Pancreas (tissue), 10 donors: ENCODE measurements around the gene CA9. TPM values are rescaled to one million over a fixed set of nuclear protein-coding genes. Genes with fewer than 3 reads are reported as not detected.

Experiments
- ATAC-seq, 4 donors: fragments of 200-7000 bp; cut with Tn5 transposase; one replicate each; pipeline versions ENCODE4 v1.8.0 to v1.9.1; 2020; ENCODE audit warnings: mild to moderate bottlenecking in 4 of 4, moderate library complexity in 4 of 4
- DNase-seq, 6 donors: peaks; one replicate each; pipeline ENCODE4 v3.0.0-alpha.2; 2020
- FAIRE-seq: peaks from 2 replicates; lab custom pipeline; 2012; peaks lifted over from hg19 to GRCh38; lab: Jason Lieb, UNC
- H3K27ac ChIP-seq, 4 donors: fragments of 200-600 bp; sonication (generic); 1 replicate in 3 of 4; 2 replicates in 1 of 4; pipeline versions ENCODE4 v1.5.0 to v1.8.0; 2020
- H3K27me3 ChIP-seq, 4 donors: fragments of 200-600 bp; one replicate each; pipeline ENCODE4 v1.8.0; 2021
- H3K36me3 ChIP-seq, 3 donors: fragments of 200-600 bp; sonication (generic) in 1 of 3; one replicate each; pipeline versions ENCODE4 v1.5.0 to v1.8.0; 2020 to 2021
- H3K4me1 ChIP-seq, 3 donors: fragments of 200-600 bp; one replicate each; pipeline ENCODE4 v1.8.0; 2021
- H3K4me3 ChIP-seq, 4 donors: fragments of 200-600 bp; sonication (generic) in 2 of 4; one replicate each; pipeline versions ENCODE4 v1.5.0 to v1.8.0; 2020 to 2021
- H3K9me3 ChIP-seq, 4 donors: fragments of 200-600 bp; one replicate each; pipeline ENCODE4 v1.8.0; 2021
- WGBS, 2 donors: extraction: QIAGEN DNeasy Blood & Tissue Kit; methylation state at CpG; one replicate each; pipeline ENCODE4 v1.1.7; 2013; 5-methylcytosine and 5-hydroxymethylcytosine counted together
- intact Hi-C, 3 donors: fragments of 100-400 bp; cut with DNase I; formaldehyde crosslinking; loops; one replicate each; pipeline versions ENCODE4 v1.11.1 to v1.14.2; 2022
- polyA plus RNA-seq, 2 donors: library from polyadenylated mRNA; stranded (reverse); fragments of 200-250 nt; gene quantifications; one replicate each; pipeline ENCODE4 v1.2.3, GENCODE V29; 2013
- total RNA-seq, 6 donors: library from RNA; stranded (reverse); fragmentation: NEBNext Ultra II Directional in 4 of 6; extraction: Animal tissue kit (Norgen Biotek cat#: 25700) in 4 of 6; gene quantifications; one replicate each; pipeline versions ENCODE4 v1.2.1 to v1.2.4, GENCODE V29; 2021 to 2023
- TF ChIP-seq, protein P1 (sequence below), 4 donors: fragments of 200-600 bp; sonication (generic) in 3 of 4; IDR thresholded peaks; one replicate each; pipeline versions ENCODE4 v1.5.0 to v1.8.0; 2021; ENCODE audit warnings: antibody characterized with exemption in 4 of 4
- donor health status: healthy with polysubstance abuse.
- donor health status: DM: no; HTN: no; CAD: no; lungs with moderate emphysema.
- donor health status: DM: no; HTN: no; CAD: no.
- donor health status: control.
- donor health status: control.
- donor health status: Bipolar disorder and iron deficiency.
- donor health status: DM: yes; HTN: yes; CAD: no.
- donor health status: DM: no; HTN: no; CAD: no.
- donor health status: DM: no; HTN: no; CAD: no.
- donor health status: DM: yes; HTN: yes; CAD: no.

The CA9 gene
- total and polyA plus RNA-seq, 8 donors = 1.2 to 75.6 (median 7.9) TPM

DNA sequence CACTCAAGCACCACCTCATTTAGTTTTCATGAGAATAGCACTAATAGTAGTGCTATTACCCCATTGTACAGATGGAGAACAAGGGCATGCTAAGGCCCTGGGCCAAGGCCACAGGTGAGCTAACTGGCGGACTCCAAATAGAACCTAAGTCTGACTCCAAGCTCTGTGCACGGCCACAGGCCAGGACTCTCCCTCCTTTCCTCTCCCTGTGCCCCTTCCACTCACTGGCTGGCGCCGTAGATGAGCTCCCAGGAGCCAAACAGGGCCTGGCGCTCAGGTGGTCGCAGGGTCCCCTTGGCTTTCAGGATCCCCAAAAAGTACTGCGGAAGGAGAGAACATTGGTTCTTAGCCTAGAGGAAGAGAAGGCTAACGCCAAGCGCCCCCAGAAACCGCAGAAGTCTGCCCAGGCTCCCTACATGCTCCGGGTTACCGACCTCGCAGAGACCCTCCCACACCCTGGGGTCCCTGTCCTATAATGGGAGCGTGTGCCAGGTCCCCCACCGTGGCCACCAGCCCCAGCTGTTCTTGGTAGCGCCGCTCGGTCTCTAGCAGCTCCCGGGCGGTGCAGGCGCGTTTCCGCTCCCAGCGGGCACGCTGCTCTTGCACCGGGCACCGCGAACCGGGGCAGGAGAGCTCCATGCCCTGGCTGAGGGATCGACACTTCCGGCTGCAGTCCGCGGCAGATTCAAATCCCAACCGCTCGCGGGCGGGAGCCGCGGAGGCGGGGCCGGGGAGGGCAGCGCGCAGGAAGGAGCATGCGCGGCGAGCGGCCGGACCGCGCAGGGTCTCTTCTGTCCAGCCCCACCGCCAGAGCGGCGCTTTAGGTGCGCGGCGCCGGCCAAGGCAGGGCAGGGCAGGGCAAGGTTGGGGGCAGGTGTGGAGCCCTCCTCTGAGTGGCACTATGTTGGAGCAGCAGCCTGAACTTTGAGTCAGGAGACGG, 8.9 kb upstream of the CA9 start, which contains the start of gene ARHGEF39:
TSS of gene ARHGEF39 (minus strand) at position 665 of the 940 bp plus-strand sequence. CDS start at position 639, 26 bp downstream.
- H3K36me3 ChIP-seq = no peaks in the 10 kb centered on the region
- DNase-seq = peak; percentile 78 to 92 (median 86)
- peak within 1 kb of the TSS in 3 of 4 donors; percentile 1 to 35 (median 8) for H3K27ac ChIP-seq
- peak; percentile 81 to 89 (median 86) for ATAC-seq
- FAIRE-seq = no peak
- H3K4me3 ChIP-seq = peak within 1 kb of the TSS; percentile 26 to 51 (median 42)
- 4 to 6% methylated on average over 54 to 58 of the region's 58 CpGs for WGBS, 2 donors
- H3K4me1 ChIP-seq = peaks cover 34 to 41% (median 39%) of the 10 kb centered on the region in 3 donors
- intact Hi-C loops = no loop called here
- TF ChIP-seq, protein P1, sequence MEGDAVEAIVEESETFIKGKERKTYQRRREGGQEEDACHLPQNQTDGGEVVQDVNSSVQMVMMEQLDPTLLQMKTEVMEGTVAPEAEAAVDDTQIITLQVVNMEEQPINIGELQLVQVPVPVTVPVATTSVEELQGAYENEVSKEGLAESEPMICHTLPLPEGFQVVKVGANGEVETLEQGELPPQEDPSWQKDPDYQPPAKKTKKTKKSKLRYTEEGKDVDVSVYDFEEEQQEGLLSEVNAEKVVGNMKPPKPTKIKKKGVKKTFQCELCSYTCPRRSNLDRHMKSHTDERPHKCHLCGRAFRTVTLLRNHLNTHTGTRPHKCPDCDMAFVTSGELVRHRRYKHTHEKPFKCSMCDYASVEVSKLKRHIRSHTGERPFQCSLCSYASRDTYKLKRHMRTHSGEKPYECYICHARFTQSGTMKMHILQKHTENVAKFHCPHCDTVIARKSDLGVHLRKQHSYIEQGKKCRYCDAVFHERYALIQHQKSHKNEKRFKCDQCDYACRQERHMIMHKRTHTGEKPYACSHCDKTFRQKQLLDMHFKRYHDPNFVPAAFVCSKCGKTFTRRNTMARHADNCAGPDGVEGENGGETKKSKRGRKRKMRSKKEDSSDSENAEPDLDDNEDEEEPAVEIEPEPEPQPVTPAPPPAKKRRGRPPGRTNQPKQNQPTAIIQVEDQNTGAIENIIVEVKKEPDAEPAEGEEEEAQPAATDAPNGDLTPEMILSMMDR (IDR thresholded peaks at IDR 0.05) = no peak
- H3K27me3 ChIP-seq = no peaks in the 10 kb centered on the region
- no peaks in the 10 kb centered on the region for H3K9me3 ChIP-seq

DNA sequence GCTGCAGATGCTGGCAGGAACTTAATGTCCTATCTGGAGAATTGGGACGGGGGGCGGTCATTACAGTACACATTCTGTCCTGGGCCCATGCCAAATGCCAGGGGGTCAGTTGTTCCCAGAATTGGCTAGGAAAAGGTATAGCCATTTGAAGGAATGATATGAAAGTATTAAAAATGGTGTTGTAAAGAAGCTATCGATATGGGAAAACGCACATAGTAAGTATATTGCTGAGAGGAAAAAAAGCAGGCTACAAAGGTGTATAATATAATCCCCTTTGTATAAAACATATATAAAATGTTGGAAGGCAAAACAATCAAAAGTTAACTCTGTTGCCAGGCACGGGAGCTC, 8.3 kb upstream of the CA9 start:
- intact Hi-C loops = no loop called here
- TF ChIP-seq, protein P1 (IDR thresholded peaks at IDR 0.05) = no peak
- H3K4me1 ChIP-seq = peaks cover 37 to 43% (median 43%) of the 10 kb centered on the region in 3 donors
- ATAC-seq = no peak
- FAIRE-seq = no peak
- H3K27me3 ChIP-seq = no peaks in the 10 kb centered on the region
- H3K27ac ChIP-seq = peak overlapping the region in 1 of 4 donors; percentile 1
- peak overlapping the region; percentile 26 to 51 (median 42) for H3K4me3 ChIP-seq
- WGBS, 2 donors = 27 to 31% methylated on average over 5 of the region's 5 CpGs
- H3K9me3 ChIP-seq = no peaks in the 10 kb centered on the region
- H3K36me3 ChIP-seq = no peaks in the 10 kb centered on the region
- no peak for DNase-seq

DNA sequence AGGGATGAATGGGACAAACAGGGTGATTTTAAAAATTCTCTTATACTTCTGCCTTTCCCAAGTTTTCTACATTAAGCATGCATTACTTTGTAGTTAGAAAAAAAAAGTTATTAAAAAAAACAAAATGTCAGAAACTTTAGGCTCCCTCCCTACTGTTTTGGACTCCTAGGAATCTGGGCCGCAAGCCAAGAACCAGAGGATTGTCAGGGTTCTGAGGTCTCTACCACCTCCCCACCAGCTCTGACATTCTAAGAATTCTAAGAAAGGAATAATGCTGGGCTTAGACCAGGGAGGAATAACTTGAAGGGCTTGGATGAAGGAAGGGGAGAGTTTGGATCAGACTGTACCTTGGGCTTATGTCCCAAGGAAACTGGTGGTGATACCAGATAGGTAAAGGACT, 7.7 kb upstream of the CA9 start:
- no peak for ATAC-seq
- Histone ChIP-seq H3K27ac (no peak overlapping the region), H3K9me3 (no peaks in the 10 kb centered on the region), H3K27me3 (no peaks in the 10 kb centered on the region), H3K4me1 (peaks cover 32 to 38% (median 37%) of the 10 kb centered on the region in 3 donors), H3K4me3 (no peak overlapping the region), H3K36me3 (no peaks in the 10 kb centered on the region)
- WGBS, 2 donors = 76 to 79% methylated on average over 1 of the region's 1 CpG
- FAIRE-seq = no peak
- TF ChIP-seq, protein P1 (IDR thresholded peaks at IDR 0.05) = no peak
- no peak for DNase-seq
- intact Hi-C loops = no loop called here

DNA sequence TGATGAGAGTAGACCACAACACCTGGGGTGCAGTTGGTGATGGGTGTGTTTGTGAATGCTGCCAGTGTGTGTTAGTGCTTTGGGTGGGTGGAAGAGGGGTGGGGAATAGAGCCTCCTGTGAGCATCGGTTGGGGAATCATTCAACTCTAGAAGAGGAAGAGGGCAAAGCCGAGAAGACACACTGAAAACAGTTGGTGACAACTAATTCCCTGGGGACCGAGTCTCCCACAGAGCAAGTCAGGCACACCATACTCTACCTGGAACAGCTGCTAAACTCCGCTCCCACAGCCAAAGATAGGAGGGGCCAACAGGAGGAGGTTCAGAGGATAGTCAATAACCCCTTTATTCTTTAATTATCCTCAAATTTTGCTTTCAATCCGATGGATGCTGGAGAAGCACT, 7.2 kb upstream of the CA9 start:
- peaks cover 27 to 33% (median 33%) of the 10 kb centered on the region in 3 donors for H3K4me1 ChIP-seq
- FAIRE-seq (no peak), DNase-seq (no peak), ATAC-seq (no peak)
- H3K9me3 ChIP-seq = no peaks in the 10 kb centered on the region
- TF ChIP-seq, protein P1 (IDR thresholded peaks at IDR 0.05) = no peak
- no peaks in the 10 kb centered on the region for H3K27me3 ChIP-seq
- intact Hi-C loops = no loop called here
- H3K36me3 ChIP-seq = no peaks in the 10 kb centered on the region
- WGBS, 2 donors = 87 to 89% methylated on average over 5 of the region's 5 CpGs
- no peak overlapping the region for H3K4me3 ChIP-seq
- no peak overlapping the region for H3K27ac ChIP-seq
